Suprapubic skin (tissue), 4 donors: ENCODE measurements around the gene LIG4.

Source experiments
- CTCF ChIP-seq, 2 donors: fragments of 200-600 bp in 1 of 2; fragments of 450-650 bp in 1 of 2; sonication (generic) in 1 of 2; IDR thresholded peaks; one replicate each; pipeline ENCODE4 v1.5.1; 2016 to 2019; ENCODE audit warnings: antibody characterized with exemption in 2 of 2, mild to moderate bottlenecking in 1 of 2, moderate library complexity in 1 of 2
- EP300 ChIP-seq: sonication (generic); formaldehyde crosslinking; IDR thresholded peaks from one replicate; pipeline ENCODE4 v1.6.1; 2017; ENCODE audit warnings: antibody characterized with exemption
- POLR2AphosphoS5 ChIP-seq, 3 donors: sonication (generic); formaldehyde crosslinking; IDR thresholded peaks; one replicate each; pipeline ENCODE4 v1.6.1; 2017; ENCODE audit warnings: antibody characterized with exemption in 3 of 3

GRCh38 chr13:108178078-108178477, 37.3 kb downstream of the LIG4 start:
- no peak for TF ChIP-seq CTCF (IDR thresholded peaks at IDR 0.05)
- TF ChIP-seq EP300: no peak
- no peak for TF ChIP-seq POLR2AphosphoS5 (IDR thresholded peaks at IDR 0.05)
